Esophagus muscularis mucosa (tissue), 4 donors: Measurements from ENCODE around the gene UBASH3A. TPM values are rescaled to one million over a fixed set of nuclear protein-coding genes. Genes with fewer than 3 reads are reported as not detected.

Source experiments
- DNase-seq: peaks from one replicate; pipeline ENCODE4 v3.0.0-alpha.2; 2017; ENCODE audit errors: extremely low spot score
- H3K27ac ChIP-seq, 4 donors: fragments of 200-600 bp; sonication (generic); replicated peaks in 1 of 4; 1 replicate in 3 of 4; 2 replicates in 1 of 4; pipeline ENCODE4 v1.5.1; 2016 to 2019; ENCODE audit warnings: mild to moderate bottlenecking in 1 of 4
- H3K27me3 ChIP-seq, 4 donors: fragments of 200-600 bp; sonication (generic); one replicate each; pipeline versions ENCODE4 v1.5.1 to v1.6.0; 2016 to 2019
- H3K36me3 ChIP-seq, 4 donors: fragments of 200-600 bp; sonication (generic); one replicate each; pipeline ENCODE4 v1.5.1; 2016 to 2019
- H3K4me1 ChIP-seq, 4 donors: fragments of 200-600 bp; sonication (generic); one replicate each; pipeline ENCODE4 v1.5.1; 2016 to 2019
- H3K4me3 ChIP-seq, 4 donors: fragments of 200-600 bp; sonication (generic); 1 replicate in 2 of 4; 2 replicates in 2 of 4; pipeline ENCODE4 v1.5.1; 2016 to 2019; ENCODE audit warnings: mild to moderate bottlenecking in 4 of 4, moderate library complexity in 1 of 4
- H3K9me3 ChIP-seq, 4 donors: fragments of 200-600 bp; sonication (generic); 1 replicate in 3 of 4; 2 replicates in 1 of 4; pipeline ENCODE4 v1.5.1; 2016 to 2019
- EP300 ChIP-seq: sonication (generic); formaldehyde crosslinking; IDR thresholded peaks from one replicate; pipeline ENCODE4 v1.6.1; 2017; ENCODE audit warnings: antibody characterized with exemption
- POLR2A ChIP-seq: fragments of 450-650 bp; IDR thresholded peaks from one replicate; pipeline ENCODE4 v1.6.1; 2017; ENCODE audit warnings: antibody characterized with exemption, moderate library complexity, mild to moderate bottlenecking, low read depth
- POLR2AphosphoS5 ChIP-seq, 2 donors: sonication (generic); formaldehyde crosslinking; IDR thresholded peaks; one replicate each; pipeline ENCODE4 v1.6.1; 2017; ENCODE audit warnings: antibody characterized with exemption in 2 of 2
- WGBS: methylation state at CpG from one replicate; pipeline ENCODE4 v1.1.5; 2018; 5-methylcytosine and 5-hydroxymethylcytosine counted together
- intact Hi-C: fragments of 100-400 bp; cut with DNase I; formaldehyde crosslinking; loops from one replicate; pipeline ENCODE4 v1.15.1; 2023
- total RNA-seq, 4 donors: library from RNA; depleted of rRNA; stranded (reverse); fragments of >200 nt; gene quantifications; one replicate each; pipeline versions ENCODE4 v1.1.0 to v1.2.1, GENCODE V29; 2016
- TF ChIP-seq, protein P1 (sequence below), 3 experiments: fragments of 200-600 bp in 2 of 3; fragments of 450-650 bp in 1 of 3; sonication (generic) in 2 of 3; IDR thresholded peaks; one replicate each; pipeline ENCODE4 v1.5.1; 2017 to 2019; ENCODE audit warnings: antibody characterized with exemption in 3 of 3, mild to moderate bottlenecking in 2 of 3, moderate library complexity in 1 of 3

The UBASH3A gene
- total RNA-seq, 4 donors from 2014 or later = 0.17 to 0.78 (median 0.50) TPM; not detected in 1

DNA sequence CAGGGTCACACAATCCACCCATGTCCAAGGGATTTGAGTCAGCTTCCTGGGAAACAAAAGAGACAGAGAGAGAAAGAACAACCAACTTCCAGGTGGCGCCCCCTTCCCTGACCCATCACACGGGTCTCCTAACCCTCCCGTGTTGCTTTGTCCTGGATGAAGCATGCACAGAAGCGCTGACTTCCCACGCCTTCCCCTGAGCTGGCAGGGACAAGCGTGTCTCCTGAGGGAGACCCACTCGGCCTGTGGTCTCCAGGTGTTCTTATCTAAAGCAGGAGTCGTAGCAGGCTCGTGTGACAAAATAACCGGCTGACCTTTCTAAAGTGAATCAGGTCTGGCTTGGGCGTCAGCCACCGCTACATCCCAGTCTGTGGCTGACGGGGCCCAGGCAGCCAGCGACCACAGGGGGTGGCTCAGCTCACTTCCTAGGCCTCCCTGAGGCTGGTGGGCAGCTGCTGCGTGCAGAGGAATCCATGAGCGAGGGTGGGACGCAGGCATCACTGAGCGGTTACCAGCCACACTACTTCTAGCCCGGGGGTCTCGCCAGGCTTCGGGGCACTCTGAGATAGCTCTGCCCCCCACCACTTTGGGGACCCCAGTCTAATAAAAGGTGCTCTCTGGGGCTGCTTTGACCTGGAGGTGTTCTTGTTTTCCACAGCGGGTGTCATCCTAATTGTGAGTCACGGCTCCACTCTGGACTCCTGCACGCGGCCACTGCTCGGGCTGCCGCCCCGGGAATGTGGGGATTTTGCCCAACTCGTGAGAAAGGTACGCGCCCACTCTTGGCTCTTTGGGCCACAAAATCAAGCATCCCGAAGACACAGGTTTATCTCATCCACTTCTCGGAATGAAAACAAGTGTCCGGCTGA is 40.4 kb downstream of the UBASH3A start:
- TF ChIP-seq POLR2A (no peak), POLR2AphosphoS5 (IDR thresholded peaks at IDR 0.05) (no peak), EP300 (no peak)
- TF ChIP-seq, protein P1, sequence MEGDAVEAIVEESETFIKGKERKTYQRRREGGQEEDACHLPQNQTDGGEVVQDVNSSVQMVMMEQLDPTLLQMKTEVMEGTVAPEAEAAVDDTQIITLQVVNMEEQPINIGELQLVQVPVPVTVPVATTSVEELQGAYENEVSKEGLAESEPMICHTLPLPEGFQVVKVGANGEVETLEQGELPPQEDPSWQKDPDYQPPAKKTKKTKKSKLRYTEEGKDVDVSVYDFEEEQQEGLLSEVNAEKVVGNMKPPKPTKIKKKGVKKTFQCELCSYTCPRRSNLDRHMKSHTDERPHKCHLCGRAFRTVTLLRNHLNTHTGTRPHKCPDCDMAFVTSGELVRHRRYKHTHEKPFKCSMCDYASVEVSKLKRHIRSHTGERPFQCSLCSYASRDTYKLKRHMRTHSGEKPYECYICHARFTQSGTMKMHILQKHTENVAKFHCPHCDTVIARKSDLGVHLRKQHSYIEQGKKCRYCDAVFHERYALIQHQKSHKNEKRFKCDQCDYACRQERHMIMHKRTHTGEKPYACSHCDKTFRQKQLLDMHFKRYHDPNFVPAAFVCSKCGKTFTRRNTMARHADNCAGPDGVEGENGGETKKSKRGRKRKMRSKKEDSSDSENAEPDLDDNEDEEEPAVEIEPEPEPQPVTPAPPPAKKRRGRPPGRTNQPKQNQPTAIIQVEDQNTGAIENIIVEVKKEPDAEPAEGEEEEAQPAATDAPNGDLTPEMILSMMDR (IDR thresholded peaks at IDR 0.05) = no peak
- Histone ChIP-seq H3K27me3 (peaks cover 0 to 19% (median 0%) of the 10 kb centered on the region in 4 donors), H3K27ac (no peak overlapping the region), H3K36me3 (no peaks in the 10 kb centered on the region), H3K9me3 (no peaks in the 10 kb centered on the region), H3K4me1 (no peaks in the 10 kb centered on the region), H3K4me3 (no peak overlapping the region)
- no peak for DNase-seq
- intact Hi-C loops = loop anchor here (10.0 kb wide), 1 partner anchor 299 kb away; no protein-coding TSS in a partner anchor
- WGBS = 86% methylated on average over 10 of the region's 34 CpGs

DNA sequence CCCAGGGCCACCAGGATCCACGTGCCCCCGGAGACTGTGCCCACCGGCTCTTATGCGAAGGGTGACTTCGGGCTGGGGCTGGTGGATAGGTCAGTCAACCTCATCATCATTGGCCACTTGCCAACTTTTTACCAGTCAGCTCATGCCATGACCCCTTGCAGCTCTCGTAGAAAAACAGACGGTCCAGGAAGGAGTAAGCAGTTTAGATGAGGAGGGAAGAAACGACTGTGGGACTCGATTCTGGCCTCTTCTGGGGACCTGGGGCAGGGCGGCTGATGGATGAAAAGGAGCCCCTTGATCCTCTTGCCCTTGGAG is 41.0 kb downstream of the UBASH3A start:
- TF ChIP-seq POLR2A (no peak), POLR2AphosphoS5 (IDR thresholded peaks at IDR 0.05) (no peak), EP300 (no peak)
- TF ChIP-seq, protein P1 (IDR thresholded peaks at IDR 0.05) = no peak
- peaks cover 0 to 19% (median 0%) of the 10 kb centered on the region in 4 donors for H3K27me3 ChIP-seq
- 85% methylated on average over 9 of the region's 10 CpGs for WGBS
- DNase-seq = no peak
- no peaks in the 10 kb centered on the region for H3K4me1 ChIP-seq
- intact Hi-C loops = loop anchor here (10.0 kb wide), 1 partner anchor 300 kb away; no protein-coding TSS in a partner anchor
- no peak overlapping the region for H3K27ac ChIP-seq
- no peaks in the 10 kb centered on the region for H3K36me3 ChIP-seq
- H3K9me3 ChIP-seq = no peaks in the 10 kb centered on the region
- no peak overlapping the region for H3K4me3 ChIP-seq

DNA sequence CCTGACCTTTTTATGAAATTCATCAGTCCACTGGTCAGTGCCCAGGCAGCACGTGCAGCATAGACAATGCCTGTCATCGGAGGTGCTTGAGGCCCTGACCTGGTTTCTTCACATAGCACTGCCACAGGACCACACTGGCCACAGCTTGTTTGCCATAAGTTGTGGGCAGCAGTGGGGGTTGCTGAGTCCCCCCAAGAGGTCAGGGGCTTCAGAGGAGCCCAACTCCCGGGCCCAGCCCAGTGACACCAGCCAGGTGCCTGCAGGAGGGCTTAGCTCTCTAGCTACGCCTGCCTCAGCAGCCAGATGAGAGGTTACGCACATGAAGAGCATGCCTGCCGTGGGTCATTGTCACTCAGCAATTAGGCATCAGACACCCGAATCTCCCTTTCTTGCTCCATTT is 41.6 kb downstream of the UBASH3A start:
- TF ChIP-seq EP300 (no peak), POLR2AphosphoS5 (IDR thresholded peaks at IDR 0.05) (no peak), POLR2A (no peak)
- TF ChIP-seq, protein P1 (IDR thresholded peaks at IDR 0.05) = no peak
- intact Hi-C loops = loop anchor here (10.0 kb wide), 1 partner anchor 301 kb away; no protein-coding TSS in a partner anchor
- no peak for DNase-seq
- H3K36me3 ChIP-seq = no peaks in the 10 kb centered on the region
- WGBS = 87% methylated on average over 7 of the region's 7 CpGs
- no peaks in the 10 kb centered on the region for H3K9me3 ChIP-seq
- no peak overlapping the region for H3K27ac ChIP-seq
- H3K27me3 ChIP-seq = peaks cover 0 to 19% (median 0%) of the 10 kb centered on the region in 4 donors
- no peak overlapping the region for H3K4me3 ChIP-seq
- no peaks in the 10 kb centered on the region for H3K4me1 ChIP-seq

DNA sequence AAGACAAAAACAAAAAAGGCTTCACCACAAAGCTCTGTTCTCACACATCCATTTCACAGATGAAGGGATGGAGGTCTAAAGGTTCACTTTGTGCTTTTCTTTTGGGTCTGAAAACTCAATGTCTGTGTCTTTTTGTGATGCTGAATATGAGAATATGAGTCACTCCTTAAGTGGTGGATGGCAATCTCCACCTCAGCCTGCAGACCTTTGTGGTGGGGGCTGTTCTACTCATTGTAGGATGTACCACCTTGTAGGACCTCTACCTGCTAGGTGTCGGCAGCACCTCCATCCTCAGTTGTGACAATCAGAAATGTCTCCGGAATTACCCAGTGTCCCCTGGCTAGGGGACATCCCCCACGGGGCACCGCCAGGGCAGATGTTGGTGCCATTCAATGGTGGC is 42.8 kb downstream of the UBASH3A start:
- H3K27ac ChIP-seq = no peak overlapping the region
- intact Hi-C loops = loop anchor here (10.0 kb wide), 1 partner anchor 302 kb away; no protein-coding TSS in a partner anchor
- H3K36me3 ChIP-seq = no peaks in the 10 kb centered on the region
- no peak overlapping the region for H3K4me3 ChIP-seq
- WGBS = 80% methylated on average over 4 of the region's 4 CpGs
- no peaks in the 10 kb centered on the region for H3K9me3 ChIP-seq
- no peak for DNase-seq
- no peaks in the 10 kb centered on the region for H3K4me1 ChIP-seq
- no peak for TF ChIP-seq EP300
- peaks cover 0 to 19% (median 0%) of the 10 kb centered on the region in 4 donors for H3K27me3 ChIP-seq

DNA sequence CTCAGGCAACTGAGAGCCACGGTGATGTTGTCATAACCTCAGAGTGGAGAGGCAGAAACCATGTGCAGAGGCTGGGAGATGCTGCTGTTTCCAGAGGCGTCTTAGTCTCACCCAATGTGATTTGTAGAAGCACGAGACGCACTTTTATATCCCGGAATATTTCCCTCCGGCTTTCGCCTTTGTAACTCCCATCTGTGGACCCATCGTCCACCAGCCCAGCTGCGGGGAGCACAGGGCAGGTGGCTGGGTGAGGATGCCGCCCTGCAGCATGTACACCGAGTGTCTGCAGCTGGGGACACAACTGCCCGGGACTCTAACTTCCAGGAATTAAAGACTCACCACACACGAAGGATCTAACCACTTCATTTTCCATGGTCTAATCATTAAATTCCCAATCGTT is 43.5 kb downstream of the UBASH3A start:
- Histone ChIP-seq H3K4me3 (no peak overlapping the region), H3K36me3 (no peaks in the 10 kb centered on the region), H3K9me3 (no peaks in the 10 kb centered on the region), H3K27ac (no peak overlapping the region), H3K27me3 (peaks cover 0 to 19% (median 0%) of the 10 kb centered on the region in 4 donors), H3K4me1 (no peaks in the 10 kb centered on the region)
- 83% methylated on average over 14 of the region's 14 CpGs for WGBS
- intact Hi-C loops = loop anchor here (10.0 kb wide), 1 partner anchor 302 kb away; no protein-coding TSS in a partner anchor
- TF ChIP-seq POLR2AphosphoS5 (IDR thresholded peaks at IDR 0.05) (no peak), EP300 (no peak), POLR2A (no peak)
- TF ChIP-seq, protein P1 (IDR thresholded peaks at IDR 0.05) = no peak
- DNase-seq = no peak
